Skeletal muscle tissue (tissue), 4 donors: ENCODE measurements around the gene CEP68. TPM values are rescaled to one million over a fixed set of nuclear protein-coding genes. Genes with fewer than 3 reads are reported as not detected.

ENCODE experiments used
- H3K27ac ChIP-seq: one replicate; pipeline ENCODE4 v1.7.0; 2013; ENCODE audit warnings: mild to moderate bottlenecking, low read depth, low read length, inconsistent platforms
- H3K27me3 ChIP-seq, 3 donors: one replicate each; pipeline ENCODE4 v1.7.0; 2013; ENCODE audit warnings: low read length in 3 of 3; ENCODE audit not compliant: control insufficient read depth in 3 of 3, insufficient read depth in 3 of 3
- H3K36me3 ChIP-seq, 3 donors: one replicate each; pipeline ENCODE4 v1.7.0; 2013; ENCODE audit warnings: low read length in 3 of 3; ENCODE audit not compliant: control insufficient read depth in 3 of 3, insufficient read depth in 3 of 3
- H3K4me1 ChIP-seq, 3 donors: one replicate each; pipeline ENCODE4 v1.7.0; 2013; ENCODE audit warnings: low read length in 3 of 3, mild to moderate bottlenecking in 3 of 3; ENCODE audit not compliant: control insufficient read depth in 3 of 3, insufficient read depth in 3 of 3
- H3K4me3 ChIP-seq, 3 donors: one replicate each; pipeline ENCODE4 v1.7.0; 2013; ENCODE audit warnings: low read length in 3 of 3
- H3K9ac ChIP-seq, 3 donors: one replicate each; pipeline ENCODE4 v1.7.0; 2013; ENCODE audit warnings: low read length in 3 of 3, mild to moderate bottlenecking in 3 of 3, moderate library complexity in 2 of 3, low read depth in 1 of 3
- H3K9me3 ChIP-seq, 3 donors: one replicate each; pipeline ENCODE4 v1.7.0; 2013; ENCODE audit warnings: low read length in 3 of 3; ENCODE audit not compliant: control insufficient read depth in 3 of 3
- total RNA-seq: library from RNA; depleted of rRNA; stranded (reverse); fragments of >200 nt; gene quantifications from one replicate; pipeline ENCODE4 v1.2.3, GENCODE V29; 2014
- donor health status: Osteomylitis.

CEP68 gene
- total RNA-seq, 1 donor from 2014 or later, result 27.1 TPM

DNA sequence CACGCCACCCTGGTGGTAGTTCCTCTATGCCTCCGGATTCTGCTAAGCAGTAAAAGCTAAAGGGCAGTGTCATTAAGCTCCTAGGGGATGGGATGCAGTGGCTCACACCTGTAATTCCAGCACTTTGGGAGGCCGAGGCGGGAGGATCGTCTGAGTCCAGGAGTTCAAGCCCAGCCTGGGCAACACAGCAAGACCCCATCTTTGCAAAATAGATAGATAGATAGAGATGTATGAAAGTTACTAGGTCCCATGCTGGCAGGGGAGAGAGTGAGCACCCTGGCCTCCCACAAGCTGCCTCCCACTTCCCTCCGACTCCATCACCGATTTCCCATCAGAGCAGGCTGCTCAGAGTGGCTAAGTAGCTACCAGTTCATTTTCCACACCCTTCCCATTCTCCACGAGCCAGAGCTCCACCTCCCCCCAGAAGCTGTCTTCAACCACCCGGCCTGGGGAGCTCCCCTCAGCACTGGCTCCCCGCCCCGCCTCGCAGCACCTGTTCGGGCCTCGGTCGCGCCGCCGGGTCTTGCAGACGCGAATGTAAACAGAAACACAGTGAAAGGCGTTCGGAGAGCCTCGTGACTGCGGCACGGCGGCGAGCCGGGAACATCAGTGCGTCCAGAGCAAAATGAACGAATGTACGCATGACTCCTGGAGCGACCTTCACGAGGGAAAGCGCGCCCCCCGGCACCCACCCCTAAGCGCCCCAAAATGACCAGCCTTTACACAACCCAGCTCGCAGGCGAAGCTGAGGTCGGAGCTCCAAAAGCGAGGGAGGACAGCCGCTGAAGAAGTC is 598 bp upstream of the CEP68 start:
- H3K4me1 ChIP-seq, result peaks cover 35 to 48% (median 37%) of the 10 kb centered on the region in 3 donors
- peak overlapping the region; percentile 93 for H3K27ac ChIP-seq
- H3K9ac ChIP-seq, result peak overlapping the region; percentile 80 to 91 (median 84)
- H3K36me3 ChIP-seq, result no peaks in the 10 kb centered on the region
- H3K27me3 ChIP-seq, result no peaks in the 10 kb centered on the region
- H3K9me3 ChIP-seq, result no peaks in the 10 kb centered on the region
- H3K4me3 ChIP-seq, result peak overlapping the region; percentile 85 to 88 (median 86)

DNA sequence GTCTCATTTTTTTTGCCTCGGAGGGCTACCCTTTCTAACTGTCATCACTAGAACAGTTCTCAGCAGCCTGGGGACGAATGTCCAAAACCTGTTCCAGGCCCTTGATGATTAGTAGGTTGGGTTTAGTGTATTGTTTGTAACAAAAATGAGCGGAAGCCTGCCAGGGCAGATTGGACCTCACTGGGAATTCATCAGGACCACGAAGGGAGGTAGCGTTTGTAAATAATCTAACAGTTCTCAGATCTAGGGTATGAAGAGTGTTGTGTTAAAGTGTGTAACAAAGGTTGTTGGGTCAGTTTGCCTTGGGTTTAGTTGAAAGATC is 799 bp downstream of the CEP68 start:
- Histone ChIP-seq H3K27ac (peak overlapping the region; percentile 93), H3K9ac (peak overlapping the region; percentile 81 to 91 (median 84)), H3K9me3 (no peaks in the 10 kb centered on the region), H3K36me3 (no peaks in the 10 kb centered on the region), H3K4me3 (peak overlapping the region; percentile 85 to 88 (median 86)), H3K4me1 (peaks cover 47 to 58% (median 47%) of the 10 kb centered on the region in 3 donors), H3K27me3 (no peaks in the 10 kb centered on the region)

DNA sequence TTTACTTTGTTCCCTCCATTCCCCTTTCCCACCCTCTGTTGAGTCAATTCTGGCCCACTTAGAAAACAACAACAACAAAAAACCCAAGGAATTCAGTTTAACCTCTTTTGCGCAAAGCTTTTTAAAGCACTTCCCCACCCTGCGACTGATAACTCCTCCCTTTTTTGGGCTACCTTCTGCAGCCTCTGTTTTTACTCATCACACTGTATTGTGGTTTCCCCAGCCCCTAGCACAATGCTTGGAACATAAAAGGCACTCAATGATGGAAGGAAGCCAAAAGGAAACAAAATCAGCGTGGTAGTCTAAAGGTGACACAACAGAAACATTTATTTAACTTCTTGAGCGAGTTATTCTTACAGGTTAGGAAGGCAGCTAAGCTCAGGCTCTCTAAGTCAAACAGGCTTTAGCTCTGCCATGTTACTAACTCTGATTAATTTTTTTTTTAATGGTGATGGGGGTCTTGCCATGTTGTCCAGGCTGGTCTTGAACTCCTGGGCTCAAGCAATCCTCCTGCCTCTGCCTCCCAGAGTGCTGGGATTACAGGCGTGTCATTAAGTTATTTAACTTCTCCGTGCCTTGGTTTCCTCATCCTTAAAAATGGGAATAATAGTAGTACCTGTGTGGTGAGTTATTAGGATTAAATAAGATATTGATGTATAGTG is 1.3 kb downstream of the CEP68 start:
- Histone ChIP-seq H3K4me3 (peak overlapping the region; percentile 85 to 88 (median 86)), H3K27me3 (no peaks in the 10 kb centered on the region), H3K9ac (peak overlapping the region; percentile 81 to 91 (median 84)), H3K27ac (peak overlapping the region; percentile 93), H3K9me3 (no peaks in the 10 kb centered on the region), H3K36me3 (no peaks in the 10 kb centered on the region), H3K4me1 (peaks cover 52 to 63% (median 52%) of the 10 kb centered on the region in 3 donors)

DNA sequence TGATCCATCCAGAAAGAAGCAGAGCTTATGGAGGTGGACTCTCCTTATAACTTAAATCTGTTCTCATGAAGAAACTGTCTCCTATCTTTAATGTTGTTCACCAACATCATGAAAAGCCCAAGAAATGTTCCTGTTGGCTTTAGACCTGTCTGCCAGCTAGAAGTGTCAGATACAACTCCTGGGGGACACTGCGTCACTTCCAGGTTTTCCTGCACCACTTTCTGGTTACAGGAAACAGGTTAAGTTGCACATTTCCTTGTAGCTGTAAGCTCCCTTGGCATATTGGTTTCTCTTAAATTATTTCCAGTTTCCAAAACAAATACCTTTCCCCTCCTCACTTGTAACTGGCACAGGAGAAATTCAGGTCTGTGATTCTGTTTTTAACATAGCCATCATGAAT is 2.9 kb downstream of the CEP68 start:
- Histone ChIP-seq H3K9me3 (no peaks in the 10 kb centered on the region), H3K4me3 (peak overlapping the region in 1 of 3 donors; percentile 33), H3K4me1 (peaks cover 67 to 78% (median 67%) of the 10 kb centered on the region in 3 donors), H3K9ac (peak overlapping the region in 2 of 3 donors; percentile 14 to 51), H3K27me3 (no peaks in the 10 kb centered on the region), H3K36me3 (no peaks in the 10 kb centered on the region), H3K27ac (peak overlapping the region; percentile 93)

DNA sequence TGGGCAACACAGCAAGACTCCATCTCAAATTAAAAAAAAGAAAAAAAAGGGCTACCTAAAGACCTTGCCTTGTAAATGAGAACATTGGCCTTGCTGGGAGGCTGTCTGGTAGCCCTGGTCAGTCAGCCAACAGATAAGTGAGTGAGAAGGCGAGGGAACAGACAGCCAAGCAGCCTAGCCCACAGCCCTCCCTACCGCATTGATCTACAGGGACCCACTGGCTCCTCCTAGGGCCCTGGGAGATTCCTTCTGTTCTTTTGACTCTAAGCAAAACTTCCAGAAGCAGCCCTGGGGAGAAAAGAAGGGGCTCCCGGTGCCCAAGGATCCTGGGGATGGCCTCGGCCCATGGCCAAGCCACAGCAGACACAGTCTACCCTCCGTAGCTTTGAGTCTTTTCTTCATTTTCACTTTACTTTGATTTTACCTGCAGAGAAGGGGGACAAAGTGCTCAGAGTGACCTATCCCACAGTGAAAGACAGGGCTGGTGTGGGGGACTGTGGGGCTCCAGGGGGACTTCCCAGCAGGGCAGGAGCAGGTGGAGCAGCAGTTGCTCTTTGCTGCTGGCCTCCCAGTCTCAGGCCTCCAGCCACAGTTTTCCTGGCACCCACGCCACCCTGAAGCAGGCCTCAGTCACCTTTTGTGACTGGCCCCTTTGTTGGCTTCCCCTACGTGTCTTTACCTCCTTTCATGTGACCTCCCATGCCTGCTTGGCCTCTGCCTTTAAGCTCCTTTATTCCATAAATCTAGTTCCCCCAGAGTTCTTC is 5.1 kb downstream of the CEP68 start:
- H3K27me3 ChIP-seq, result no peaks in the 10 kb centered on the region
- H3K27ac ChIP-seq, result peak overlapping the region; percentile 93
- peaks cover 78 to 83% (median 79%) of the 10 kb centered on the region in 3 donors for H3K4me1 ChIP-seq
- no peaks in the 10 kb centered on the region for H3K9me3 ChIP-seq
- H3K4me3 ChIP-seq, result peak overlapping the region in 1 of 3 donors; percentile 7
- peak overlapping the region in 2 of 3 donors; percentile 17 to 37 for H3K9ac ChIP-seq
- no peaks in the 10 kb centered on the region for H3K36me3 ChIP-seq

DNA sequence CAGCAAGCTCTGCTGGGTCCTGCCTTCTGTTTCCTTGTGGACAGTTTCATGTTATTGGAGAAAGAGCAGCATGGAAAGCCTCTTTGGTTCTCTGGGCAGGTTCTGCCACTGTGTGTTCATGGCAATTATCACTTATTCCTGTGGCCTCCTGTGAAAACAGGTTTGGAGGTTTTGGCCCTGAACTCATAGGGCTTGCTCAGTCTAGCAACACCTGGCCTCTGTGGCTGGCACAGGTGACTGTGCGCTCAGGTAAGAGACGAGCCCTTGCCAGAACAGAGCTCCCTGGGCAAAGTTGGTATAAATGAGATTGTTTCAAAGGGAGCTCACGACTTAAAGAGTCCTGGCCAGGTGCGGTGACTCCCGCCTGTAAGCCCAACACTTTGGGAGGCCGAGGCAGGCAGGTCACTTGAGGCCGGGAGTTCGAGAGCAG is 5.7 kb downstream of the CEP68 start:
- no peaks in the 10 kb centered on the region for H3K9me3 ChIP-seq
- H3K4me1 ChIP-seq, result peaks cover 77 to 82% (median 80%) of the 10 kb centered on the region in 3 donors
- no peak overlapping the region for H3K4me3 ChIP-seq
- no peaks in the 10 kb centered on the region for H3K27me3 ChIP-seq
- no peaks in the 10 kb centered on the region for H3K36me3 ChIP-seq
- peak overlapping the region; percentile 93 for H3K27ac ChIP-seq
- peak overlapping the region in 1 of 3 donors; percentile 21 for H3K9ac ChIP-seq

DNA sequence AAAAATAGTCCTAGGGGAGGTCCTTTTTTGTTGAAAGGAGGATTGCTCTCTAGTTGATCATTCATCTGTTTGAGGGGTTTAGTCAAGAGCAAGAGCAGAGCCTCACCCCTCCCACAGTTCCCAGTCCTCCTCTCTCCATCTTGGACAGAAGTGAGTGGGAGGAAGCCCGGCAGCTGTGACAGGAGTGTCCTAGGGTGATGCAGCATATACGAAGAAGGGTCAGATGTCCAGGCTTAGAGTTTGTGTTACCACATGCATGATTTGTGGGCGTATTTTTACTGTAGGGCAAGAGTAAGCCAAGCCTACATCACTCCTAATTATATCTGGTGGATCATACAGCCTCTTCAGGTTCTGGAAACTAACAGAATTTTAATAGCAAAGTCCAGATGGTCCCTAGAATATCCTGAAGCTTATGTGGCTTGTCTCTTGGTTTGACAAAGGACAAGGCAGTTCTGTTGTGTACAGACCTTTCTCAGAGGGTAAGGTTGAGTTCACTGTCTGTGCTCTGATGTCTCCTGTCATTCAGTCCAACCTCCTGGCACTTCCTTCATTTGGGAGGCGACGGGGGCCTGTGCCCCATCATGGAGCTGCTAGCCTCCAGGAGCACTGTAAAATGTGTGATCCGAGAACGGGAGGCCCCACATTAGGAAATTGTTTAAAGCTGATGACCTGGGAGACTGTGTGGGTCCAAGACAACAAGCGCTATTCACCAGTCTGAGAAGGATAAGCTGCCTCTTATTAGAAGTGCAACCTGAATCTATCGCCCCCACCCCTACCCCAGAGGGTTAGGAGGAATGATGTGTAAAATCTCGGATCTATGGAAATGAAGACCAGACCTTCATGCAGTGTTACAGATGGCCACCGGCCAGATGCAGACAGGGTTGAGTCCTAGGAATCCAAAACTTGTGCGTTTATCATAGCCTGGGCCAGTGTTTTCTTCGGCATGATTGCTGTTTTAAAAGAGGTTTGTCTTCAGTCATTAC is 6.9 kb downstream of the CEP68 start:
- peaks cover 76 to 81% (median 81%) of the 10 kb centered on the region in 3 donors for H3K4me1 ChIP-seq
- H3K36me3 ChIP-seq, result peaks cover 0 to 2% (median 0%) of the 10 kb centered on the region in 3 donors
- no peaks in the 10 kb centered on the region for H3K27me3 ChIP-seq
- peak overlapping the region in 2 of 3 donors; percentile 13 for H3K4me3 ChIP-seq
- H3K27ac ChIP-seq, result peak overlapping the region; percentile 93
- peak overlapping the region; percentile 5 to 62 (median 52) for H3K9ac ChIP-seq
- no peaks in the 10 kb centered on the region for H3K9me3 ChIP-seq

DNA sequence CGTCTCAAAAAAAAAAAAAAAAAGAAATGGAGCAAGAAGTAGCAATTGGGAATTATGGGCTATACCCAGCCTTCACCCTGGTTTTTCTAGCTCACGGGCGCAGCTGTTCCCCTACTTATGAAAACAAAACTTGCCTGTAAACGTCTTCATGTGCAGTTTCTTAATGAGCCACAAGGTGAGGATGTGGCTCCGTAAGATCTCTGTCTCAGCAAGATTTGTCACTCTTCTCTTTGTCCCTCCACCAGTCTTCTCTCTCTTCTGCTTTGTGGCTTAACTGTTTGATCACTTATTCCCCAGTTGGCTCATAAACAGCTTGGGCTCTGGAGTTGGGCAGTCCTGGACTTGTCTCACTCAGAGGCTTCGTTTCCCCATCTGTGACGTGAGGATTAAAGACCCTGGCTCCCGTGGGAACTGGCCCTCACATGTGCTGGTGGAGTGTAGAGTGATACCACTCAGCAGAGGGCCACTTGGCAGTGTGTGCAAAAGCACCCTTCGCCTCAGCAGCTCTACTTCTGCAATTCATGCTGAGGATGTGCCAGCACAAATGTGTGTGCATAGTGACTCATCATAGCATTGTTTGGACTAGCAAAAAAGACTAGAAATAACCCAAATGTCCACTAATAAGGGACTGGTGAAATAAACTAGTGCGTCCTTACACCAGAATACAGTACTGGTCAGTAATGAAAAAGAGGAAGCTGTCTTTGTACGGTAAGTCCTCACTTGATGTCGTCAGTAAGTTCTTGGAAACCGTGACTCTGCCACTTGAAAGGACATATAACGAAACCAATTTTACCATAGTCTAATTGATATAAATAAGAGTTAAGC is 8.7 kb downstream of the CEP68 start:
- peak overlapping the region; percentile 29 to 44 (median 35) for H3K9ac ChIP-seq
- peak overlapping the region; percentile 23 to 35 (median 24) for H3K4me3 ChIP-seq
- H3K27ac ChIP-seq, result peak overlapping the region; percentile 93
- H3K27me3 ChIP-seq, result no peaks in the 10 kb centered on the region
- peaks cover 79 to 83% (median 83%) of the 10 kb centered on the region in 3 donors for H3K4me1 ChIP-seq
- H3K36me3 ChIP-seq, result peaks cover 3 to 6% (median 5%) of the 10 kb centered on the region in 3 donors
- no peaks in the 10 kb centered on the region for H3K9me3 ChIP-seq
